AG09319 (cell line): ENCODE results near the gene RELN.

Source experiments
- DNase-seq: peaks from one replicate; pipeline ENCODE4 v3.0.0-alpha.2; 2010; ENCODE audit warnings: low read depth; ENCODE audit errors: extremely low read depth
- CTCF ChIP-seq: IDR thresholded peaks from 2 replicates; pipeline ENCODE4 v1.5.1; 2011; ENCODE audit warnings: low read depth, mild to moderate bottlenecking, inconsistent platforms, low read length, moderate library complexity

Gene RELN

GRCh38 chr7:103929901-103930311 lies 59.6 kb downstream of the RELN start:
- DNase-seq: no peak
- no peak for TF ChIP-seq CTCF

GRCh38 chr7:103928581-103928980 lies 60.9 kb downstream of the RELN start:
- no peak for DNase-seq
- no peak for TF ChIP-seq CTCF

- no peak for TF ChIP-seq CTCF
- DNase-seq: no peak
These were observed 65.3 kb downstream of the RELN start for GRCh38 chr7:103924184-103924583.

GRCh38 chr7:103922407-103922806 lies 67.1 kb downstream of the RELN start:
- no peak for DNase-seq
- TF ChIP-seq CTCF: no peak

- DNase-seq: no peak
- TF ChIP-seq CTCF: no peak
These were observed 67.8 kb downstream of the RELN start for GRCh38 chr7:103921692-103922091.

GRCh38 chr7:103919272-103919868 lies 70.1 kb downstream of the RELN start:
- TF ChIP-seq CTCF: no peak
- no peak for DNase-seq

- no peak for DNase-seq
- TF ChIP-seq CTCF: no peak
These were observed 70.7 kb downstream of the RELN start for GRCh38 chr7:103918631-103919271.
